ENCODE measurements around the gene SGK1. TPM values are rescaled to one million over a fixed set of nuclear protein-coding genes. Genes with fewer than 3 reads are reported as not detected.

SGK1 gene
- total RNA-seq, 1 experiment from 2014 or later, result 42.6 TPM

DNA sequence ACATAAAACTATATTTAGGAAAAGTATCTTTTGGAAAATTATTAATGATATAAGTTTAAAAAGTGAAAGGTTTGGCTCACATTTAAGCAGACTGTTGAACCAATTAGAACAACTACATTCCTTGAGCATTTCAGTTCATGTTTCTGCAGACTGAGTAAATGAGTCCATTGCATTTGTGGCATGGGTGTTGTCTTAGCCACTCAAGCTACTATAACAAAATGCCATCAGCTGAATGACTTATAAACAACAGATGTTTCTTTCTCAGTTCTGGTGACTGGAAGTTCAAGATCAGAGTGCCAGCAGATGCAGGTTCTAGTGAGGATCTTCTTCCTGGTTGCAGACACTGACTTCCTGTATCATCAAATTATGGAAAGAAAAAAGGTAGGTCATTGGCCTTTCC lies 198.4 kb downstream of the SGK1 start:
- no peaks in the 10 kb centered on the region for H3K36me3 Mint-ChIP-seq (ENCODE audit: insufficient read depth, unreplicated experiment)
- ChIA-PET CTCF (no interaction called here), POLR2A (no interaction called here)
- no peaks in the 10 kb centered on the region for H3K27me3 ChIP-seq (replicated peaks; ENCODE audit: control insufficient read depth, insufficient read depth, low read length)
- BruUV-seq (replicated peaks), result no TSS peak
- H3K4me3 ChIP-seq (ENCODE audit: low read depth, low read length), result no peak overlapping the region
- H3K27ac Mint-ChIP-seq (ENCODE audit: unreplicated experiment), result no peak overlapping the region
- TF ChIP-seq, protein P1, sequence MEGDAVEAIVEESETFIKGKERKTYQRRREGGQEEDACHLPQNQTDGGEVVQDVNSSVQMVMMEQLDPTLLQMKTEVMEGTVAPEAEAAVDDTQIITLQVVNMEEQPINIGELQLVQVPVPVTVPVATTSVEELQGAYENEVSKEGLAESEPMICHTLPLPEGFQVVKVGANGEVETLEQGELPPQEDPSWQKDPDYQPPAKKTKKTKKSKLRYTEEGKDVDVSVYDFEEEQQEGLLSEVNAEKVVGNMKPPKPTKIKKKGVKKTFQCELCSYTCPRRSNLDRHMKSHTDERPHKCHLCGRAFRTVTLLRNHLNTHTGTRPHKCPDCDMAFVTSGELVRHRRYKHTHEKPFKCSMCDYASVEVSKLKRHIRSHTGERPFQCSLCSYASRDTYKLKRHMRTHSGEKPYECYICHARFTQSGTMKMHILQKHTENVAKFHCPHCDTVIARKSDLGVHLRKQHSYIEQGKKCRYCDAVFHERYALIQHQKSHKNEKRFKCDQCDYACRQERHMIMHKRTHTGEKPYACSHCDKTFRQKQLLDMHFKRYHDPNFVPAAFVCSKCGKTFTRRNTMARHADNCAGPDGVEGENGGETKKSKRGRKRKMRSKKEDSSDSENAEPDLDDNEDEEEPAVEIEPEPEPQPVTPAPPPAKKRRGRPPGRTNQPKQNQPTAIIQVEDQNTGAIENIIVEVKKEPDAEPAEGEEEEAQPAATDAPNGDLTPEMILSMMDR (IDR thresholded peaks at IDR 0.05; ENCODE audit: insufficient read depth in 1 of 2, low read depth in 1 of 2, low read length in 1 of 2, severe bottlenecking in 1 of 2, unreplicated experiment in 1 of 2), result no peak
- no peaks in the 10 kb centered on the region for H3K36me3 ChIP-seq (ENCODE audit: control insufficient read depth, insufficient read depth, low read length)
- no peaks in the 10 kb centered on the region for H3K4me1 Mint-ChIP-seq (ENCODE audit: low read depth, unreplicated experiment)
- no peak overlapping the region for H3K4me3 Mint-ChIP-seq (ENCODE audit: unreplicated experiment)
- H3K9me3 ChIP-seq, result no peaks in the 10 kb centered on the region
- peaks cover 3% of the 10 kb centered on the region for H3K27me3 Mint-ChIP-seq (ENCODE audit: insufficient read depth, unreplicated experiment)
- H3K4me1 ChIP-seq, result no peaks in the 10 kb centered on the region
- intact Hi-C loops (cut with micrococcal nuclease; ENCODE audit: unreplicated experiment), result no loop called here
- DNase-seq, result no peak
- no peaks in the 10 kb centered on the region for H3K9me3 Mint-ChIP-seq (ENCODE audit: unreplicated experiment)

All from Caco-2 (cell line).